Smooth muscle cell (in vitro differentiated cells): Measurements from ENCODE around the gene NHSL2. TPM values are rescaled to one million over a fixed set of nuclear protein-coding genes. Genes with fewer than 3 reads are reported as not detected.

ENCODE experiments used
- DNase-seq: peaks from one replicate; lab custom pipeline; 2025; ENCODE audit not compliant: unreplicated experiment; lab: John Stamatoyannopoulos, UW
- H2AFZ ChIP-seq: fragments of 200-600 bp; sonication (generic); 2 replicates; pipeline ENCODE4 v1.6.0; 2016; ENCODE audit warnings: antibody characterized with exemption, low read depth, mild to moderate bottlenecking
- H3F3A ChIP-seq: fragments of 200-600 bp; sonication (generic); 2 replicates; pipeline ENCODE4 v1.6.0; 2017; ENCODE audit warnings: antibody characterized with exemption, low read depth
- H3K27ac ChIP-seq: fragments of 200-600 bp; sonication (generic); 2 replicates; pipeline ENCODE4 v1.5.1; 2016; ENCODE audit warnings: low read depth, mild to moderate bottlenecking
- H3K27me3 ChIP-seq: fragments of 200-600 bp; sonication (generic); 2 replicates; pipeline ENCODE4 v1.6.1; 2016; ENCODE audit warnings: low read depth, mild to moderate bottlenecking
- H3K36me3 ChIP-seq: fragments of 200-600 bp; sonication (generic); 2 replicates; pipeline ENCODE4 v1.5.1; 2016; ENCODE audit warnings: low read depth
- H3K4me1 ChIP-seq: fragments of 200-600 bp; sonication (generic); 2 replicates; pipeline ENCODE4 v1.5.1; 2016; ENCODE audit warnings: low read depth
- H3K4me2 ChIP-seq: fragments of 200-600 bp; sonication (generic); 2 replicates; pipeline ENCODE4 v1.6.0; 2016; ENCODE audit warnings: mild to moderate bottlenecking
- H3K4me3 ChIP-seq: fragments of 200-600 bp; sonication (generic); 2 replicates; pipeline ENCODE4 v1.5.1; 2016; ENCODE audit warnings: mild to moderate bottlenecking
- H3K79me2 ChIP-seq: fragments of 200-600 bp; sonication (generic); 2 replicates; pipeline ENCODE4 v1.6.0; 2016; ENCODE audit warnings: low read depth, mild to moderate bottlenecking
- H3K9ac ChIP-seq: fragments of 200-600 bp; sonication (generic); 2 replicates; pipeline ENCODE4 v1.6.0; 2016; ENCODE audit warnings: low read depth
- H3K9me3 ChIP-seq: fragments of 200-600 bp; sonication (generic); replicated peaks from 2 replicates; pipeline ENCODE4 v1.5.1; 2016; ENCODE audit warnings: low read depth
- H4K20me1 ChIP-seq: fragments of 200-600 bp; sonication (generic); 2 replicates; pipeline ENCODE4 v1.6.0; 2016; ENCODE audit warnings: low read depth
- CTCF ChIP-seq: fragments of 200-600 bp; sonication (generic); IDR thresholded peaks from 2 replicates; pipeline ENCODE4 v1.5.1; 2017; ENCODE audit warnings: borderline replicate concordance, mild to moderate bottlenecking, antibody characterized with exemption; ENCODE audit not compliant: insufficient read depth, poor library complexity, severe bottlenecking
- WGBS: methylation state at CpG from one replicate; pipeline ENCODE4 v1.1.7; 2016; ENCODE audit warnings: low lambda C conversion rate; 5-methylcytosine and 5-hydroxymethylcytosine counted together
- polyA plus RNA-seq: library from polyadenylated mRNA; unstranded; fragments of >200 nt; fragmentation: Nextera tagmentation; extraction: Ambion mirVana; gene quantifications from 2 replicates; pipeline ENCODE4 v1.2.1, GENCODE V29; 2016
- total RNA-seq: library from RNA; depleted of rRNA; stranded (reverse); fragments of >200 nt; gene quantifications from 2 replicates; pipeline ENCODE4 v1.2.3, GENCODE V29; 2014

Gene NHSL2
- total and polyA plus RNA-seq, 2 experiments from 2014 or later, result 2.9 to 3.3 TPM

GRCh38 chrX:72083291-72083690, 172.6 kb downstream of the NHSL2 start:
- Histone ChIP-seq H3K36me3 (no peaks in the 10 kb centered on the region), H3F3A (no peaks in the 10 kb centered on the region), H3K27ac (no peak overlapping the region), H3K4me2 (no peak overlapping the region), H3K9ac (no peak overlapping the region), H3K9me3 (no peaks in the 10 kb centered on the region), H3K27me3 (no peaks in the 10 kb centered on the region), H3K79me2 (no peaks in the 10 kb centered on the region), H4K20me1 (no peaks in the 10 kb centered on the region), H3K4me1 (no peaks in the 10 kb centered on the region), H3K4me3 (no peak overlapping the region), H2AFZ (no peak overlapping the region)
- no peak for DNase-seq
- WGBS, result 91% methylated on average over 2 of the region's 2 CpGs
- TF ChIP-seq CTCF, result no peak

GRCh38 chrX:72084114-72084513, 173.5 kb downstream of the NHSL2 start:
- H3K9me3 ChIP-seq, result no peaks in the 10 kb centered on the region
- 68% methylated on average over 1 of the region's 1 CpG for WGBS
- H3K4me2 ChIP-seq, result no peak overlapping the region
- H3F3A ChIP-seq, result no peaks in the 10 kb centered on the region
- no peak overlapping the region for H2AFZ ChIP-seq
- no peaks in the 10 kb centered on the region for H3K79me2 ChIP-seq
- H4K20me1 ChIP-seq, result no peaks in the 10 kb centered on the region
- H3K27me3 ChIP-seq, result no peaks in the 10 kb centered on the region
- no peak overlapping the region for H3K9ac ChIP-seq
- H3K4me3 ChIP-seq, result no peak overlapping the region
- H3K36me3 ChIP-seq, result no peaks in the 10 kb centered on the region
- TF ChIP-seq CTCF, result no peak
- DNase-seq, result no peak
- no peak overlapping the region for H3K27ac ChIP-seq
- no peaks in the 10 kb centered on the region for H3K4me1 ChIP-seq

- Histone ChIP-seq H3K9ac (no peak overlapping the region), H2AFZ (no peak overlapping the region), H3K4me3 (no peak overlapping the region), H3K4me1 (no peaks in the 10 kb centered on the region), H3K9me3 (no peaks in the 10 kb centered on the region), H3K4me2 (no peak overlapping the region), H3K27me3 (no peaks in the 10 kb centered on the region), H3K27ac (no peak overlapping the region), H3K79me2 (no peaks in the 10 kb centered on the region), H3K36me3 (no peaks in the 10 kb centered on the region), H3F3A (no peaks in the 10 kb centered on the region), H4K20me1 (no peaks in the 10 kb centered on the region)
- 96% methylated on average over 1 of the region's 1 CpG for WGBS
- DNase-seq, result no peak
- no peak for TF ChIP-seq CTCF
These were observed 176.3 kb downstream of the NHSL2 start for GRCh38 chrX:72086995-72087394.

GRCh38 chrX:72088761-72089160, 178.1 kb downstream of the NHSL2 start:
- no peaks in the 10 kb centered on the region for H3K27me3 ChIP-seq
- H3K27ac ChIP-seq, result no peak overlapping the region
- 76% methylated on average over 6 of the region's 6 CpGs for WGBS
- no peak overlapping the region for H3K9ac ChIP-seq
- no peaks in the 10 kb centered on the region for H3K79me2 ChIP-seq
- no peak overlapping the region for H2AFZ ChIP-seq
- H3K4me1 ChIP-seq, result no peaks in the 10 kb centered on the region
- no peaks in the 10 kb centered on the region for H3F3A ChIP-seq
- H3K4me3 ChIP-seq, result no peak overlapping the region
- no peaks in the 10 kb centered on the region for H3K36me3 ChIP-seq
- TF ChIP-seq CTCF, result no peak
- no peaks in the 10 kb centered on the region for H4K20me1 ChIP-seq
- no peaks in the 10 kb centered on the region for H3K9me3 ChIP-seq
- DNase-seq, result no peak
- H3K4me2 ChIP-seq, result no peak overlapping the region
